ENCODE measurements around the gene OOEP.

Gene OOEP

DNA sequence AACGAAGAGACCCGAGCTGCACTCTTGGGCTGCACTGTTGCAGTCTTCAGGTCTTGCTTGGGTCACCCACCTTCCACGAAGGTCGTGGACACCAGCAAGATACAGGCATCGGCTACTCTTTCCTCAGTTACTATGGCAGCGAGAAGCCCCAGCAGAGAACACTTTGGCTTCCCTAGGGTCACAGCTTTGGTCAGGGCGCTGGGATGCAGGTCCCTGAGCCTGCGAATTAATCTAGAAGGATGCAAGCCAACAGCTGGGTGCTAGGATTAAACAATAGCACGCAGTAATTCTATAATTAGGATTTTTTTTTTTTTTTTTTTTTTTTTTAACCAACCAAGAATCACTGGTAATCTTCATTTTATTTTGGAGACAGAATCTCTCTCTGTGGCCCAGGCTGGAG lies 5.1 kb downstream of the OOEP start:
- no peak overlapping the region for H4K8ac ChIP-seq (ENCODE audit: low read depth, low read length)
- no CpG with 5 or more reads among the region's 9 CpGs for WGBS (ENCODE audit: extremely low coverage, insufficient coverage, low lambda C conversion rate)
- peaks cover 7% of the 10 kb centered on the region for H3K4me1 ChIP-seq (ENCODE audit: control insufficient read depth, low read depth, low read length)

DNA sequence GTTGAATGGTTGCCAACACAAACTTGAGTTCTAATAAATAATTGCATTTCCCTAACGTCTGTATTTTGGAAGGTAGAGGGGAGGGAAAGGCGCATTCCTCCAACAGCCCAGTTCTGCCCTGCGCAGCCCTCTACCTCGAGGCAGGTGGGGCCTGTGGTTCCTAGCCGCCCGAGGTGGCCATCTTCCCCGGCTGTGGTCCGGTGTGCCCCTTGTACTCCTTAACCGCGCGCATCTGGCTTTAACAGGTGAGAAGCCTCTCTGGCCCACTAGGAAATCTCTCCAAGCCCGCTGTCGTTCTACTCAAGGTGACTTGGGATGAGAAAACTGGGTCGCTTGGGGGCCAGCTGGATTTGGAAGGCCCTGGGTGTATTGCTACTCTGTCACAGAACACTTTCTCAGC lies 5.6 kb downstream of the OOEP start:
- no peak overlapping the region for H2AK5ac ChIP-seq (ENCODE audit: low read length)
- no peak for DNase-seq
- no peaks in the 10 kb centered on the region for H3K27me3 ChIP-seq (ENCODE audit: insufficient read depth, low read length, poor library complexity)
- no peak overlapping the region for H3K9ac ChIP-seq (ENCODE audit: low read length)
- H2BK120ac ChIP-seq (ENCODE audit: low read depth, low read length), result no peak overlapping the region
- H2BK5ac ChIP-seq (ENCODE audit: low read length), result no peak overlapping the region
- no CpG with 5 or more reads among the region's 14 CpGs for WGBS (ENCODE audit: extremely low coverage, insufficient coverage, low lambda C conversion rate)
- no peak overlapping the region for H3K4ac ChIP-seq (ENCODE audit: low read depth, low read length)
- H3K79me1 ChIP-seq (ENCODE audit: low read length), result no peaks in the 10 kb centered on the region
- H4K5ac ChIP-seq (ENCODE audit: low read length), result no peak overlapping the region
- no peak overlapping the region for H3K23ac ChIP-seq (ENCODE audit: low read length)
- peaks cover 7% of the 10 kb centered on the region for H3K4me1 ChIP-seq (ENCODE audit: control insufficient read depth, low read depth, low read length)
- no peak overlapping the region for H3K18ac ChIP-seq (ENCODE audit: low read length)
- no peak overlapping the region for H3K56ac ChIP-seq (ENCODE audit: low read length)
- H3K4me2 ChIP-seq (ENCODE audit: low read length), result no peak overlapping the region
- no peaks in the 10 kb centered on the region for H3K36me3 ChIP-seq (ENCODE audit: control insufficient read depth, insufficient read depth, low read length)
- no peak overlapping the region for H2BK15ac ChIP-seq (replicated peaks; ENCODE audit: low read depth)
- H3K27ac ChIP-seq (ENCODE audit: low read depth, low read length), result no peak overlapping the region
- no peaks in the 10 kb centered on the region for H3K79me2 ChIP-seq (ENCODE audit: control insufficient read depth, insufficient read depth, low read length)
- no peak overlapping the region for H4K8ac ChIP-seq (ENCODE audit: low read depth, low read length)
- no peak overlapping the region for H3K4me3 ChIP-seq (ENCODE audit: low read length)

More for the DNA sequence above, 5.1 kb downstream of the OOEP start:
- Histone ChIP-seq H3K4me2 (ENCODE audit: low read length) (no peak overlapping the region), H2BK120ac (ENCODE audit: low read depth, low read length) (no peak overlapping the region), H3K27me3 (ENCODE audit: insufficient read depth, low read length, poor library complexity) (no peaks in the 10 kb centered on the region), H3K4ac (ENCODE audit: low read depth, low read length) (no peak overlapping the region), H3K27ac (ENCODE audit: low read depth, low read length) (no peak overlapping the region), H4K5ac (ENCODE audit: low read length) (no peak overlapping the region), H2BK15ac (replicated peaks; ENCODE audit: low read depth) (no peak overlapping the region), H3K23ac (ENCODE audit: low read length) (no peak overlapping the region), H3K9ac (ENCODE audit: low read length) (no peak overlapping the region), H3K36me3 (ENCODE audit: control insufficient read depth, insufficient read depth, low read length) (no peaks in the 10 kb centered on the region), H3K56ac (ENCODE audit: low read length) (no peak overlapping the region), H3K18ac (ENCODE audit: low read length) (no peak overlapping the region), H3K4me3 (ENCODE audit: low read length) (no peak overlapping the region), H3K79me2 (ENCODE audit: control insufficient read depth, insufficient read depth, low read length) (no peaks in the 10 kb centered on the region), H3K79me1 (ENCODE audit: low read length) (no peaks in the 10 kb centered on the region), H2BK5ac (ENCODE audit: low read length) (no peak overlapping the region), H2AK5ac (ENCODE audit: low read length) (no peak overlapping the region)
- DNase-seq, result no peak

DNA sequence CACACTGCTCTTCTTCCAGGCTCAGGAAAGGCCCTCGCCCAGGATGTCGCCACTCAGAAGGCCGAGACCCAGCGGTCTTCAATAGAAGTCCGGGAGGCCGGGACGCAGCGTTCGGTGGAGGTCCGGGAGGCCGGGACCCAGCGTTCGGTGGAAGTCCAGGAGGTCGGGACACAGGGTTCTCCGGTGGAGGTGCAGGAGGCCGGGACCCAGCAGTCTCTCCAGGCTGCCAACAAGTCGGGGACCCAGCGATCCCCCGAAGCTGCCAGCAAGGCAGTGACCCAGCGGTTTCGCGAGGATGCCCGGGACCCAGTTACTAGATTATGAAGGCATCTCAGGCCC lies 6.2 kb downstream of the OOEP start:
- Histone ChIP-seq H2BK120ac (ENCODE audit: low read depth, low read length) (no peak overlapping the region), H3K27ac (ENCODE audit: low read depth, low read length) (no peak overlapping the region), H3K23ac (ENCODE audit: low read length) (no peak overlapping the region), H3K79me1 (ENCODE audit: low read length) (no peaks in the 10 kb centered on the region), H2AK5ac (ENCODE audit: low read length) (no peak overlapping the region), H3K36me3 (ENCODE audit: control insufficient read depth, insufficient read depth, low read length) (no peaks in the 10 kb centered on the region), H3K4ac (ENCODE audit: low read depth, low read length) (no peak overlapping the region), H3K79me2 (ENCODE audit: control insufficient read depth, insufficient read depth, low read length) (no peaks in the 10 kb centered on the region), H2BK15ac (replicated peaks; ENCODE audit: low read depth) (no peak overlapping the region), H3K56ac (ENCODE audit: low read length) (no peak overlapping the region), H3K4me1 (ENCODE audit: control insufficient read depth, low read depth, low read length) (peaks cover 4% of the 10 kb centered on the region), H2BK5ac (ENCODE audit: low read length) (no peak overlapping the region), H3K4me2 (ENCODE audit: low read length) (no peak overlapping the region), H3K9ac (ENCODE audit: low read length) (no peak overlapping the region), H4K5ac (ENCODE audit: low read length) (no peak overlapping the region), H3K4me3 (ENCODE audit: low read length) (no peak overlapping the region), H4K8ac (ENCODE audit: low read depth, low read length) (no peak overlapping the region), H3K27me3 (ENCODE audit: insufficient read depth, low read length, poor library complexity) (no peaks in the 10 kb centered on the region), H3K18ac (ENCODE audit: low read length) (no peak overlapping the region)
- WGBS (ENCODE audit: extremely low coverage, insufficient coverage, low lambda C conversion rate), result no CpG with 5 or more reads among the region's 23 CpGs
- no peak for DNase-seq

DNA sequence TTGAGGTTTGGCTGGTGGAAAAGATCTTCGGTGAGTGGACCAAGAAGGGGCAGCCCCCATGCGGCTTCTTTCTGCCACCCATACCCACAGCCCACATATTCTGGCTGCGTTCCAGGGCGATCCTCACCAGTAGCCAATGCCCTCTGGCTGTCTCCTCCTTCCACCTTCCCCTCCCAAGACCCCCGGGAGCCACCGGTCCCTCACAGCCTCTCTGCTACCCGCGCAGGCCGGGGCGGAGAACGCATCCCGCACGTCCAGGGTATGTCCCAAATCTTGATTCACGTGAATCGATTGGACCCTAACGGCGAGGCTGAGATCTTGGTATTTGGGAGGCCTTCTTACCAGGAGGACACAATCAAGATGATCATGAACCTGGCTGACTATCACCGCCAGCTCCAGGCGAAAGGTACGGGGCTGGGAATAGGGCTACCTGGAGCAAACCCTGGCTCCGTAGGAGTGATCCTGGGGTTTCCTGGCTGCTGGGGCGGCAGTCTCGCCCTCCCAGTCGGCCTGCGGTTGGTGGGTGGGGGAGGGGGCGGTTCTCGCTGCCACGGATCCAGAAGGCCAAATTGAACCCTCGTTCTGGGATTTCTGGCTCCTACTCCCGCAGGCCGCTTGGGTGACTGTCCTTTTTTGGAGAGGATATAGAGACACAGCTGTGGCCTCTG lies 6.7 kb downstream of the OOEP start:
- WGBS (ENCODE audit: extremely low coverage, insufficient coverage, low lambda C conversion rate), result no CpG with 5 or more reads among the region's 31 CpGs
- H3K4me2 ChIP-seq (ENCODE audit: low read length), result no peak overlapping the region
- DNase-seq, result no peak
- H3K56ac ChIP-seq (ENCODE audit: low read length), result no peak overlapping the region
- no peak overlapping the region for H4K5ac ChIP-seq (ENCODE audit: low read length)
- no peak overlapping the region for H3K27ac ChIP-seq (ENCODE audit: low read depth, low read length)
- H3K4ac ChIP-seq (ENCODE audit: low read depth, low read length), result no peak overlapping the region
- H2AK5ac ChIP-seq (ENCODE audit: low read length), result no peak overlapping the region
- H2BK15ac ChIP-seq (replicated peaks; ENCODE audit: low read depth), result no peak overlapping the region
- no peaks in the 10 kb centered on the region for H3K36me3 ChIP-seq (ENCODE audit: control insufficient read depth, insufficient read depth, low read length)
- no peaks in the 10 kb centered on the region for H3K79me2 ChIP-seq (ENCODE audit: control insufficient read depth, insufficient read depth, low read length)
- H2BK120ac ChIP-seq (ENCODE audit: low read depth, low read length), result no peak overlapping the region
- no peak overlapping the region for H3K18ac ChIP-seq (ENCODE audit: low read length)
- H2BK5ac ChIP-seq (ENCODE audit: low read length), result no peak overlapping the region
- H3K79me1 ChIP-seq (ENCODE audit: low read length), result no peaks in the 10 kb centered on the region
- H3K23ac ChIP-seq (ENCODE audit: low read length), result no peak overlapping the region
- peaks cover 4% of the 10 kb centered on the region for H3K4me1 ChIP-seq (ENCODE audit: control insufficient read depth, low read depth, low read length)
- no peaks in the 10 kb centered on the region for H3K27me3 ChIP-seq (ENCODE audit: insufficient read depth, low read length, poor library complexity)
- H3K4me3 ChIP-seq (ENCODE audit: low read length), result no peak overlapping the region
- no peak overlapping the region for H3K9ac ChIP-seq (ENCODE audit: low read length)
- H4K8ac ChIP-seq (ENCODE audit: low read depth, low read length), result no peak overlapping the region

DNA sequence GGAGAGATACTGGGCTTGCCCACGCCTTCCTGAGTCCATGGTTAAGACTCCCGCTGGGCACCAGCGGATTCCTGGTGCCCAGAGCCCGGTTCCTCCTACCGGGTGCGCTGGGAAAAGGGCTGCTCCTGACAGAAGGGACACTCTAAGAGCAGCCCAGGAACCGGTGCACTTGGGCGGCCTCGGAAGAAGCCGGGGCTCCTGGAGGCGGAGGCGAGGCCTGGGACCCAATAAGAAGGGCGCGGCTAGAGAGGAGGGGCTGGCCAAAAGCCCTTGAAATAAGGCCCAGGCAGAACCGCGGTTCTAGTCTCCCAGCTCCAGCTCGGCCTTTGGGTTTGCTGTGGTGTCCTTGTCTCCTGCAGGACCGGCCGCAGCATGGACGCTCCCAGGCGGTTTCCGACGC lies 7.3 kb downstream of the OOEP start, which contains the start of gene KHDC3L:
Gene KHDC3L (plus strand): TSS at position 301 of the 400 bp plus-strand sequence. CDS start 72 bp downstream, at position 373.
- no peaks in the 10 kb centered on the region for H3K79me1 ChIP-seq (ENCODE audit: low read length)
- no peak within 1 kb of the TSS for H3K4ac ChIP-seq (ENCODE audit: low read depth, low read length)
- H2AK5ac ChIP-seq (ENCODE audit: low read length), result no peak within 1 kb of the TSS
- no peak within 1 kb of the TSS for H3K23ac ChIP-seq (ENCODE audit: low read length)
- H3K18ac ChIP-seq (ENCODE audit: low read length), result no peak within 1 kb of the TSS
- DNase-seq, result no peak
- no peak within 1 kb of the TSS for H3K27ac ChIP-seq (ENCODE audit: low read depth, low read length)
- no peak within 1 kb of the TSS for H3K4me2 ChIP-seq (ENCODE audit: low read length)
- no CpG with 5 or more reads among the region's 23 CpGs for WGBS (ENCODE audit: extremely low coverage, insufficient coverage, low lambda C conversion rate)
- no peaks in the 10 kb centered on the region for H3K79me2 ChIP-seq (ENCODE audit: control insufficient read depth, insufficient read depth, low read length)
- no peaks in the 10 kb centered on the region for H3K36me3 ChIP-seq (ENCODE audit: control insufficient read depth, insufficient read depth, low read length)
- no peak within 1 kb of the TSS for H2BK120ac ChIP-seq (ENCODE audit: low read depth, low read length)
- H3K27me3 ChIP-seq (ENCODE audit: insufficient read depth, low read length, poor library complexity), result no peaks in the 10 kb centered on the region
- H4K8ac ChIP-seq (ENCODE audit: low read depth, low read length), result no peak within 1 kb of the TSS
- H3K4me1 ChIP-seq (ENCODE audit: control insufficient read depth, low read depth, low read length), result no peaks in the 10 kb centered on the region
- H4K5ac ChIP-seq (ENCODE audit: low read length), result no peak within 1 kb of the TSS
- no peak within 1 kb of the TSS for H3K4me3 ChIP-seq (ENCODE audit: low read length)
- H3K56ac ChIP-seq (ENCODE audit: low read length), result no peak within 1 kb of the TSS
- no peak within 1 kb of the TSS for H2BK5ac ChIP-seq (ENCODE audit: low read length)
- H2BK15ac ChIP-seq (replicated peaks; ENCODE audit: low read depth), result no peak within 1 kb of the TSS
- H3K9ac ChIP-seq (ENCODE audit: low read length), result no peak within 1 kb of the TSS
